22Rv1 (cell line): ENCODE data around the gene ATP13A4.

Experiments
- CTCF ChIP-seq: fragments of 450-650 bp; IDR thresholded peaks from 2 replicates; pipeline ENCODE4 v1.5.1; 2017; ENCODE audit warnings: mild to moderate bottlenecking
- ZFX ChIP-seq: fragments of 450-650 bp; IDR thresholded peaks from 2 replicates; pipeline ENCODE4 v1.6.1; 2017; ENCODE audit warnings: antibody characterized with exemption, borderline replicate concordance

- no peak for TF ChIP-seq CTCF
- TF ChIP-seq ZFX = no peak
Measured at GRCh38 chr3:193407688-193408087, 147.0 kb downstream of the ATP13A4 start.
